IMR-90 (cell line): ENCODE measurements around the gene CDR2L. TPM values are rescaled to one million over a fixed set of nuclear protein-coding genes. Genes with fewer than 3 reads are reported as not detected.

Experiments used
- ATAC-seq: fragments of 200-7000 bp; cut with Tn5 transposase; 2 replicates; pipeline ENCODE4 v1.9.1; 2020; ENCODE audit warnings: low read depth, mild to moderate bottlenecking, moderate library complexity
- BruUV-seq: library from RNA; stranded (reverse); fragments of 400-500 nt; replicated peaks from 2 replicates; lab custom pipeline; 2021; lab: Mats Ljungman, UMichigan
- CTCF ChIA-PET: fragments of 300-600 bp; formaldehyde crosslinking; extraction: SDS; loops from one replicate; lab custom pipeline; 2021; ENCODE audit warnings: antibody characterized with exemption; lab: Yijun Ruan, JAX
- POLR2A ChIA-PET: fragments of 300-600 bp; sonication (Branson Sonifier 250); formaldehyde crosslinking; loops from one replicate; lab custom pipeline; 2022; ENCODE audit warnings: antibody characterized with exemption; ENCODE audit not compliant: unreplicated experiment; lab: Charles Lee
- DNase-seq: peaks from one replicate; pipeline ENCODE4 v3.0.0; 2013
- H2AFZ ChIP-seq: replicated peaks from 2 replicates; pipeline ENCODE3; 2013; ENCODE audit warnings: low read length, mild to moderate bottlenecking; ENCODE audit not compliant: poor library complexity
- H2AK5ac ChIP-seq: 2 replicates; pipeline ENCODE4 v1.6.1; 2013; ENCODE audit warnings: low read depth, low read length, inconsistent platforms
- H2AK9ac ChIP-seq: replicated peaks from 2 replicates; pipeline ENCODE3; 2013; ENCODE audit warnings: mild to moderate bottlenecking, low read depth, low read length, moderate library complexity; ENCODE audit not compliant: poor library complexity
- H2BK120ac ChIP-seq: 2 replicates; pipeline ENCODE4 v1.6.1; 2013; ENCODE audit warnings: low read depth, low read length, inconsistent platforms
- H2BK15ac ChIP-seq: 3 replicates; pipeline ENCODE4 v1.6.1; 2013; ENCODE audit warnings: low read depth, low read length, inconsistent platforms
- H2BK20ac ChIP-seq: 2 replicates; pipeline ENCODE4 v1.6.1; 2013; ENCODE audit warnings: low read depth, mild to moderate bottlenecking, inconsistent platforms, low read length, moderate library complexity
- H2BK5ac ChIP-seq: 2 replicates; pipeline ENCODE4 v1.6.1; 2013; ENCODE audit warnings: mild to moderate bottlenecking, low read depth, low read length, inconsistent platforms; ENCODE audit not compliant: poor library complexity, severe bottlenecking
- H3K14ac ChIP-seq: replicated peaks from 2 replicates; pipeline ENCODE4 v1.6.1; 2013; ENCODE audit warnings: low read depth, low read length, inconsistent platforms
- H3K18ac ChIP-seq: 2 replicates; pipeline ENCODE4 v1.6.1; 2013; ENCODE audit warnings: low read depth, low read length, control low read depth
- H3K23ac ChIP-seq: 2 replicates; pipeline ENCODE4 v1.6.1; 2013; ENCODE audit warnings: low read depth, low read length, inconsistent platforms
- H3K27ac ChIP-seq: 2 replicates; pipeline ENCODE4 v1.5.1; 2013; ENCODE audit warnings: mild to moderate bottlenecking, control low read depth, low read length; ENCODE audit not compliant: insufficient read depth
- H3K27me3 ChIP-seq: 2 replicates; pipeline ENCODE4 v1.6.1; 2013; ENCODE audit warnings: low read length; ENCODE audit not compliant: control insufficient read depth, insufficient read depth
- H3K36me3 ChIP-seq: 2 replicates; pipeline ENCODE4 v1.6.1; 2013; ENCODE audit warnings: low read length, mixed read lengths; ENCODE audit not compliant: control insufficient read depth, insufficient read depth
- H3K4ac ChIP-seq: 2 replicates; pipeline ENCODE4 v1.6.1; 2013; ENCODE audit warnings: low read depth, low read length, inconsistent platforms
- H3K4me1 ChIP-seq: 2 replicates; pipeline ENCODE4 v1.6.1; 2013; ENCODE audit warnings: low read length, mixed read lengths; ENCODE audit not compliant: control insufficient read depth, insufficient read depth
- H3K4me2 ChIP-seq: 2 replicates; pipeline ENCODE4 v1.6.1; 2013; ENCODE audit warnings: low read depth, mild to moderate bottlenecking, control low read depth, low read length, moderate library complexity
- H3K4me3 ChIP-seq: 2 replicates; pipeline ENCODE4 v1.5.1; 2013; ENCODE audit warnings: low read depth, mild to moderate bottlenecking, control low read depth, low read length, moderate library complexity; ENCODE audit not compliant: insufficient read depth
- H3K56ac ChIP-seq: 2 replicates; pipeline ENCODE4 v1.6.1; 2013; ENCODE audit warnings: low read length, inconsistent platforms; ENCODE audit not compliant: insufficient read depth; ENCODE audit errors: extremely low read depth
- H3K79me1 ChIP-seq, 2 experiments: 2 replicates each; pipeline ENCODE4 v1.6.1; 2013; ENCODE audit warnings: low read length in 2 of 2, inconsistent platforms in 1 of 2, low read depth in 1 of 2
- H3K9ac ChIP-seq: 2 replicates; pipeline ENCODE4 v1.6.1; 2013; ENCODE audit warnings: low read depth, low read length, control low read depth
- H3K9me1 ChIP-seq: 2 replicates; pipeline ENCODE4 v1.6.1; 2013; ENCODE audit warnings: low read length, inconsistent platforms; ENCODE audit not compliant: insufficient read depth
- H3K9me3 ChIP-seq: 2 replicates; pipeline ENCODE4 v1.6.1; 2013; ENCODE audit warnings: low read length; ENCODE audit not compliant: control insufficient read depth, insufficient read depth
- H4K20me1 ChIP-seq: 2 replicates; pipeline ENCODE4 v1.6.1; 2013; ENCODE audit warnings: low read length, inconsistent platforms; ENCODE audit not compliant: insufficient read depth
- H4K5ac ChIP-seq: 2 replicates; pipeline ENCODE4 v1.6.1; 2013; ENCODE audit warnings: mild to moderate bottlenecking, low read depth, low read length, control low read depth
- H4K8ac ChIP-seq, 2 experiments: 2 replicates each; pipeline ENCODE4 v1.6.1; 2013; ENCODE audit warnings: low read depth in 2 of 2, low read length in 2 of 2, control low read depth in 1 of 2, inconsistent platforms in 1 of 2
- H4K91ac ChIP-seq: 2 replicates; pipeline ENCODE4 v1.6.1; 2013; ENCODE audit warnings: low read depth, low read length, inconsistent platforms; ENCODE audit not compliant: insufficient read depth
- BHLHE40 ChIP-seq: fragments of 150-350 bp; IDR thresholded peaks from 2 replicates; pipeline ENCODE4 v1.6.1; 2016; ENCODE audit warnings: mild to moderate bottlenecking, low read depth, low read length
- CEBPB ChIP-seq: IDR thresholded peaks from 2 replicates; pipeline ENCODE4 v1.6.1; 2012; ENCODE audit warnings: low read depth, low read length, improper control_type of control experiment
- CHD1 ChIP-seq: IDR thresholded peaks from 2 replicates; pipeline ENCODE4 v1.6.1; 2012; ENCODE audit warnings: low read depth, low read length, improper control_type of control experiment
- ELK1 ChIP-seq: fragments of 150-350 bp; IDR thresholded peaks from 2 replicates; pipeline ENCODE4 v1.6.1; 2016; ENCODE audit warnings: low read depth, mild to moderate bottlenecking, low read length, moderate library complexity, borderline replicate concordance
- MAFK ChIP-seq: IDR thresholded peaks from 2 replicates; pipeline ENCODE4 v1.6.1; 2012; ENCODE audit warnings: low read depth, low read length, improper control_type of control experiment
- MAZ ChIP-seq: IDR thresholded peaks from 2 replicates; pipeline ENCODE4 v1.6.1; 2012; ENCODE audit warnings: low read depth, mild to moderate bottlenecking, low read length, improper control_type of control experiment, moderate library complexity, borderline replicate concordance
- MXI1 ChIP-seq: IDR thresholded peaks from 2 replicates; pipeline ENCODE4 v1.6.1; 2012; ENCODE audit warnings: low read depth, mild to moderate bottlenecking, low read length, moderate library complexity, borderline replicate concordance
- NFE2L2 ChIP-seq: fragments of 150-350 bp; IDR thresholded peaks from 2 replicates; pipeline ENCODE4 v1.6.1; 2016; ENCODE audit warnings: low read depth, mild to moderate bottlenecking, low read length
- POLR2A ChIP-seq: IDR thresholded peaks from 2 replicates; pipeline ENCODE4 v1.6.1; 2012; ENCODE audit warnings: mild to moderate bottlenecking, low read depth, low read length
- RAD21 ChIP-seq: IDR thresholded peaks from 2 replicates; pipeline ENCODE4 v1.6.1; 2012; ENCODE audit warnings: low read length, improper control_type of control experiment
- RCOR1 ChIP-seq: IDR thresholded peaks from 2 replicates; pipeline ENCODE4 v1.6.1; 2012; ENCODE audit warnings: mild to moderate bottlenecking, low read length, improper control_type of control experiment; ENCODE audit not compliant: insufficient replicate concordance
- RFX5 ChIP-seq: IDR thresholded peaks from 2 replicates; pipeline ENCODE4 v1.8.0; 2012; ENCODE audit warnings: low read depth, mild to moderate bottlenecking, low read length, moderate library complexity
- SMC3 ChIP-seq: fragments of 150-350 bp; IDR thresholded peaks from 2 replicates; pipeline ENCODE4 v1.6.1; 2016; ENCODE audit warnings: low read depth, mild to moderate bottlenecking, antibody characterized with exemption, low read length, moderate library complexity
- USF2 ChIP-seq: fragments of 150-350 bp; IDR thresholded peaks from 2 replicates; pipeline ENCODE4 v1.6.1; 2017; ENCODE audit warnings: mild to moderate bottlenecking, antibody characterized with exemption, low read length, low read depth
- WGBS, 2 experiments: methylation state at CpG; one replicate each; pipeline versions ENCODE4 v1.1.5 to v1.1.7; 2013; ENCODE audit warnings: missing lambda C conversion rate in 2 of 2; ENCODE audit not compliant: insufficient read length in 1 of 2; ENCODE audit errors: extremely low coverage in 2 of 2; 5-methylcytosine and 5-hydroxymethylcytosine counted together
- dilution Hi-C: fragments of 300-500 bp; cut with HindIII; formaldehyde crosslinking; loops from one replicate; pipeline ENCODE4 v1.14.3; 2018; ENCODE audit warnings: low sequenced_read_pairs; ENCODE audit not compliant: unreplicated experiment
- in situ Hi-C: fragments of 300-500 bp; cut with MboI; formaldehyde crosslinking; loops from 3 replicates; pipeline ENCODE4 v1.14.3; 2019; ENCODE audit warnings: low sequenced_read_pairs, inconsistent platforms, mixed read lengths
- intact Hi-C: fragments of 100-400 bp; cut with micrococcal nuclease; formaldehyde crosslinking; loops from 2 replicates; pipeline ENCODE4 v1.10.0; 2022
- polyA plus RNA-seq, 3 experiments: library from polyadenylated mRNA; depleted of rRNA; stranded (reverse); fragments of >200 nt; gene quantifications; 2 replicates each; pipeline ENCODE4 v1.2.3, GENCODE V29; 2012; ENCODE audit warnings: low replicate concordance in 1 of 3
- total RNA-seq: library from RNA; depleted of rRNA; stranded (reverse); fragments of >200 nt; gene quantifications from 2 replicates; pipeline ENCODE4 v1.2.3, GENCODE V29; 2012
- TF ChIP-seq, protein P1 (sequence below): conservative IDR thresholded peaks from 2 replicates; pipeline ENCODE4 v1.5.1; 2012; ENCODE audit warnings: mild to moderate bottlenecking, low read depth, low read length, improper control_type of control experiment

The CDR2L gene
- total and polyA plus RNA-seq, 2 of the 4 experiments (the other 2 are of a cell fraction) = 5.7 to 18.9 TPM

DNA sequence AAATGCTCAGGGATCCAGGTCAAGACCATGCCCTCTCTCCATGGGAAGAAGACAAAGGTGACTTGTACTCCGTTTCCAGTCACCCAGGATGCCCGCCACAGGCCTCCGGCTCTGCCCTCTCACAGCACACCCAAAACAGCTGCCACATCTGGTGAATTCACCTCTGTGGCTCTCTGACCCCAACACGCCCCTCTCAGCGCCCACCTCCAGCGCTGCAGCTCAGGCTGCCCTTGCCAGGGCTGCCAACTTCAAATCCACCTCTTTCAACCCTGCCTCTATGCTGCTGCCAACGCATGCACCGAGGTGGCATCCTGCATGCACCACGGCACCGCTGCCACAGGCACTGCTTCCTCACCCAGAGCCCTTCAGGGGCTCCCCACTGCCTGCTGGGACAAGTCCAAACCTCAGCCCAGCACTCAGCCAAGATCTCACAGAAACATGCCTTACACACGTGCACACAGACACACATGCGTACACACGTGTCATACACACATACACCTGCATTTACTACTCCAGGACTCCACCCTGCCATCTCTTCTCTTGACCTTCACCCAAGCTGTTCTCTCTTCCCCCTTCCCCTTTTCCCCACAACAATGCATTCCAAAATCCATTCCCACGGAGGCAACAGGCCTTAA lies 22.3 kb upstream of the CDR2L start:
- Histone ChIP-seq H3K14ac (no peak overlapping the region), H2AK9ac (no peak overlapping the region), H2BK20ac (no peak overlapping the region), H3K23ac (no peak overlapping the region), H3K79me1 (no peaks in the 10 kb centered on the region), H3K18ac (no peak overlapping the region), H4K91ac (no peak overlapping the region), H2AK5ac (no peak overlapping the region), H3K27ac (no peak overlapping the region), H2BK5ac (no peak overlapping the region), H3K9me1 (no peaks in the 10 kb centered on the region), H2BK15ac (no peak overlapping the region), H3K9me3 (no peaks in the 10 kb centered on the region), H4K5ac (no peak overlapping the region), H3K4me1 (0 out of 2 replicates have a peak, but pooled peaks cover 1% of the 10 kb centered on the region), H3K9ac (no peak overlapping the region), H3K36me3 (no peaks in the 10 kb centered on the region), H3K56ac (no peak overlapping the region), H3K27me3 (peaks cover 8% of the 10 kb centered on the region), H2BK120ac (no peak overlapping the region), H2AFZ (no peak overlapping the region), H3K4me3 (no peak overlapping the region), H4K20me1 (no peaks in the 10 kb centered on the region), H3K4ac (no peak overlapping the region), H3K4me2 (no peak overlapping the region), H4K8ac (no peak overlapping the region)
- dilution Hi-C loops (no loop called here), in situ Hi-C loops (loop anchor here (10.0 kb wide), 1 partner anchor 240 kb away; the partner anchor contains the start of gene NUP85), intact Hi-C loops (loop anchor here (5.0 kb wide), 1 partner anchor 82 kb away; the partner anchor contains the start of genes ATP5PD and KCTD2)
- ChIA-PET CTCF (no interaction called here), POLR2A (no interaction called here)
- no peak for DNase-seq
- no peak for ATAC-seq
- no peak for TF ChIP-seq BHLHE40
- TF ChIP-seq POLR2A = no peak
- TF ChIP-seq USF2 = no peak
- TF ChIP-seq RCOR1 = no peak
- TF ChIP-seq RFX5 = no peak
- TF ChIP-seq MAFK = no peak
- TF ChIP-seq SMC3 = no peak
- no peak for TF ChIP-seq ELK1
- no peak for TF ChIP-seq MAZ
- TF ChIP-seq, protein P1, sequence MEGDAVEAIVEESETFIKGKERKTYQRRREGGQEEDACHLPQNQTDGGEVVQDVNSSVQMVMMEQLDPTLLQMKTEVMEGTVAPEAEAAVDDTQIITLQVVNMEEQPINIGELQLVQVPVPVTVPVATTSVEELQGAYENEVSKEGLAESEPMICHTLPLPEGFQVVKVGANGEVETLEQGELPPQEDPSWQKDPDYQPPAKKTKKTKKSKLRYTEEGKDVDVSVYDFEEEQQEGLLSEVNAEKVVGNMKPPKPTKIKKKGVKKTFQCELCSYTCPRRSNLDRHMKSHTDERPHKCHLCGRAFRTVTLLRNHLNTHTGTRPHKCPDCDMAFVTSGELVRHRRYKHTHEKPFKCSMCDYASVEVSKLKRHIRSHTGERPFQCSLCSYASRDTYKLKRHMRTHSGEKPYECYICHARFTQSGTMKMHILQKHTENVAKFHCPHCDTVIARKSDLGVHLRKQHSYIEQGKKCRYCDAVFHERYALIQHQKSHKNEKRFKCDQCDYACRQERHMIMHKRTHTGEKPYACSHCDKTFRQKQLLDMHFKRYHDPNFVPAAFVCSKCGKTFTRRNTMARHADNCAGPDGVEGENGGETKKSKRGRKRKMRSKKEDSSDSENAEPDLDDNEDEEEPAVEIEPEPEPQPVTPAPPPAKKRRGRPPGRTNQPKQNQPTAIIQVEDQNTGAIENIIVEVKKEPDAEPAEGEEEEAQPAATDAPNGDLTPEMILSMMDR = no peak
- TF ChIP-seq CHD1 = no peak
- TF ChIP-seq MXI1 = no peak
- TF ChIP-seq CEBPB = no peak
- no peak for TF ChIP-seq RAD21
- TF ChIP-seq NFE2L2 = no peak
- no TSS peak for BruUV-seq
- WGBS, 2 experiments = 66% methylated on average over 12 of the region's 14 CpGs; no CpG with 5 or more reads in 1 of the 2 experiments
